ENCODE measurements around the gene AP1G2. TPM values are rescaled to one million over a fixed set of nuclear protein-coding genes. Genes with fewer than 3 reads are reported as not detected.

AP1G2 gene
- total and polyA plus RNA-seq, 8 donors, result 39.1 to 531 (median 189) TPM

DNA sequence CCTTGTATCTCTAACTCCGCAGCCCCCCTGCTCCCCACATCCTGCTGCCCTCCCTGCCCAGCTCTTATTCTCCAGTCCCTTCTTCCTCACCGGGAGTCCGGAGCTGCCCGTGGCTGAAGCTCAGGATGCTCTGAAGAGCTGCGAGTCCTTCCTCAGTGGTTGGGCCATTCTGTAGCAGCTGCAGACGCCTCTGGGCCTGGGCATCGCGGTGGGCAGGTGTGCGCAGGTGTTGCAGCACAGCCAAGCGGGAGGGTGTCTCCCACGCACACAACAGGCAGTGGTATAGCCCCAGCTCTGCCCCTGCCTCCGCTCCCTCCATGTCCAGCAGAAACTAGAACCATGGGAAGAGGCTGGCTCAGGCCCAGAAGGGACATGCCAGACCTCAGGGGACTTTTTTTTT lies 36.2 kb downstream of the AP1G2 start:
- TF ChIP-seq EP300 (IDR thresholded peaks at IDR 0.05), result no peak
- TF ChIP-seq, protein P1, sequence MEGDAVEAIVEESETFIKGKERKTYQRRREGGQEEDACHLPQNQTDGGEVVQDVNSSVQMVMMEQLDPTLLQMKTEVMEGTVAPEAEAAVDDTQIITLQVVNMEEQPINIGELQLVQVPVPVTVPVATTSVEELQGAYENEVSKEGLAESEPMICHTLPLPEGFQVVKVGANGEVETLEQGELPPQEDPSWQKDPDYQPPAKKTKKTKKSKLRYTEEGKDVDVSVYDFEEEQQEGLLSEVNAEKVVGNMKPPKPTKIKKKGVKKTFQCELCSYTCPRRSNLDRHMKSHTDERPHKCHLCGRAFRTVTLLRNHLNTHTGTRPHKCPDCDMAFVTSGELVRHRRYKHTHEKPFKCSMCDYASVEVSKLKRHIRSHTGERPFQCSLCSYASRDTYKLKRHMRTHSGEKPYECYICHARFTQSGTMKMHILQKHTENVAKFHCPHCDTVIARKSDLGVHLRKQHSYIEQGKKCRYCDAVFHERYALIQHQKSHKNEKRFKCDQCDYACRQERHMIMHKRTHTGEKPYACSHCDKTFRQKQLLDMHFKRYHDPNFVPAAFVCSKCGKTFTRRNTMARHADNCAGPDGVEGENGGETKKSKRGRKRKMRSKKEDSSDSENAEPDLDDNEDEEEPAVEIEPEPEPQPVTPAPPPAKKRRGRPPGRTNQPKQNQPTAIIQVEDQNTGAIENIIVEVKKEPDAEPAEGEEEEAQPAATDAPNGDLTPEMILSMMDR (IDR thresholded peaks at IDR 0.05), result no peak
- TF ChIP-seq POLR2AphosphoS5 (IDR thresholded peaks at IDR 0.05), result no peak
- H3K4me3 ChIP-seq, result no peak overlapping the region
- H3K4me1 ChIP-seq, result no peaks in the 10 kb centered on the region
- no peak for DNase-seq
- H3K27me3 ChIP-seq, result no peaks in the 10 kb centered on the region
- no peaks in the 10 kb centered on the region for H3K9me3 ChIP-seq
- H3K36me3 ChIP-seq, result peaks cover 0 to 17% (median 6%) of the 10 kb centered on the region in 4 donors
- intact Hi-C loops (cut with DNase I; ENCODE audit: low total_unique reads), result no loop called here
- 91 to 97% (median 94%) methylated on average over 12 of the region's 12 CpGs for WGBS, 5 donors
- H3K27ac ChIP-seq, result no peak overlapping the region

DNA sequence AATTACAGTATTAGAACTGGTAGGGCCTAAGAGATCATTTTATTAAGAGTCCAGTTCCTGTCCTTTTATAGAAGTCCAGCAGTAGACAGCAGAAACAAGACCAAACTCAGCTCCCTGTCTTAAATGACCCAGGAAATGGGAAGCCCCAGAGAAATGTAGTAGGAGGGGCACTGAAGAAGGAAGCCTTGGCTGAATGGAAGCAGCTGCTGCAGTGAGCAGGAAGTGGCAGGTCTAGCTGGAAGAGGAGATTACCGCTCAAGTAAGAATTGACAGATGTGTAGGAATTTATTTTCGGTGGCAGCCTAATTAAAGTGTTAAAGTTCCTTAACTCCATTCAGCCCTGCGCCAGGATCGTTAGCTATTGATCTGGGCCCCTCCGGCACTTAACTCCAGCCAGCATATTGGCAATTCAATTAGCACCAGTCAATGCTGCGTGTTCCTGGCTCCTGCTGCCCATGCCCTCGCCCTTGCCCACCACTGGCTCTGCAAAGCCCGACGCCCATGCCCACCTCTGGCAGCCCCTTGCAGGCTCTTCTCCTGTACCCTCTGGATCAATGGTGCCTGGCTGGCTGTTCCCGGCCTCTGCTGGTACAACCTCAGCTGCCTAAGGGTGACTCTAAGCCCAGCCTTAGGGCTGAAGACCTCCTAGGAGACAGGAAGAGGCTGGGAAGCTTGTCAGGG lies 37.1 kb downstream of the AP1G2 start:
- H3K4me3 ChIP-seq, result no peak overlapping the region
- no peaks in the 10 kb centered on the region for H3K4me1 ChIP-seq
- no peak for TF ChIP-seq EP300 (IDR thresholded peaks at IDR 0.05)
- TF ChIP-seq, protein P1 (IDR thresholded peaks at IDR 0.05), result no peak
- no peak for TF ChIP-seq POLR2A (IDR thresholded peaks at IDR 0.05)
- TF ChIP-seq POLR2AphosphoS5 (IDR thresholded peaks at IDR 0.05), result no peak
- intact Hi-C loops (cut with DNase I; ENCODE audit: low total_unique reads), result no loop called here
- H3K9me3 ChIP-seq, result no peaks in the 10 kb centered on the region
- H3K27me3 ChIP-seq, result no peaks in the 10 kb centered on the region
- WGBS, 5 donors, result 71 to 83% (median 80%) methylated on average over 9 to 10 of the region's 10 CpGs
- peak in 1 of 2 donors; percentile 49 for DNase-seq
- H3K27ac ChIP-seq, result no peak overlapping the region
- H3K36me3 ChIP-seq, result peaks cover 0 to 25% (median 9%) of the 10 kb centered on the region in 4 donors

DNA sequence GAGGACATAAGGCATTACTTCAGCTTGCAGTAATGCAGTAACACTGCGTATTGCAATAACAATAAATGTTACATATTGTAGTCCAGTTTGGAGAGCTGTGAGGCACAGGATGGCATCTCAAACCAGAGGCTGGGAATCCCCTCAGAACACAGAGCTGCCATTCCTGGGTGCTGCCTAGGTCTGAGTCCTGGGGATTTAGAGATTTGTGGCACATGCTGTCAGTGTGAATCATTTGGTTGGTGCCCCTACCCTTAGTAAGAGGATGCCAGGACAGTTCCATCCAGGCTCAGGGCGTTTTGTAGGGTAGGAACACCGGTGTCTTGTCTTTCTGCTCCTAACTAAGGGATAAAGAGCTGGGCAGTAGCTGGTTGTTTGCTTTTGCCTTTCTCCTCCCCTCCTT lies 38.6 kb downstream of the AP1G2 start:
- Histone ChIP-seq H3K9me3 (no peaks in the 10 kb centered on the region), H3K27me3 (no peaks in the 10 kb centered on the region), H3K4me1 (no peaks in the 10 kb centered on the region), H3K4me3 (no peak overlapping the region), H3K27ac (no peak overlapping the region), H3K36me3 (peaks cover 0 to 22% (median 5%) of the 10 kb centered on the region in 4 donors)
- no peak for DNase-seq
- intact Hi-C loops (cut with DNase I; ENCODE audit: low total_unique reads), result no loop called here
- TF ChIP-seq EP300 (IDR thresholded peaks at IDR 0.05) (no peak), POLR2A (IDR thresholded peaks at IDR 0.05) (no peak), POLR2AphosphoS5 (IDR thresholded peaks at IDR 0.05) (no peak)
- TF ChIP-seq, protein P1 (IDR thresholded peaks at IDR 0.05), result no peak
- WGBS, 5 donors, result 82 to 92% (median 89%) methylated on average over 3 of the region's 3 CpGs

DNA sequence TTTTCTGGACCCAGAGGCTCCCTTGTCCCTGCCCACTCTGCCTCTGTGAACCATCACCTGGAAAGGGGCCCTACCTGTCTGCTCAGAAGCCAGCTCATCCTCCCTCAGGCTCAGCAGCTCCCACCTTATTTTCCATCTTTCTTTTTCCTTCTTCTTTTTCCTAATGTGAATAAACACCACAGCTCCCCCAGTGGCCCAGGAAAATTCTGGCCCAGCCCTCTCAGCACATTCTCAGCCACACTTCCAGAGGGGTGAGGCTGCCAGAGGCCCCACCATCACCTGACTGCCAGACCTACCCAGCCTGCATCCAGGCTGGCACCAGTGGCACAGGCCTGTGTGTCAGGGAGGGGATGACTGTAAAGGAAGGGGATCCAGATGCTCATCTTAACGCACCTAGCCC lies 39.0 kb downstream of the AP1G2 start:
- Histone ChIP-seq H3K36me3 (peaks cover 0 to 21% (median 5%) of the 10 kb centered on the region in 4 donors), H3K9me3 (no peaks in the 10 kb centered on the region), H3K27me3 (no peaks in the 10 kb centered on the region), H3K4me1 (no peaks in the 10 kb centered on the region), H3K4me3 (no peak overlapping the region), H3K27ac (no peak overlapping the region)
- TF ChIP-seq EP300 (IDR thresholded peaks at IDR 0.05), result no peak
- TF ChIP-seq POLR2AphosphoS5 (IDR thresholded peaks at IDR 0.05), result no peak
- TF ChIP-seq POLR2A (IDR thresholded peaks at IDR 0.05), result no peak
- TF ChIP-seq, protein P1 (IDR thresholded peaks at IDR 0.05), result no peak
- no peak for DNase-seq
- 69 to 93% (median 76%) methylated on average over 1 of the region's 1 CpG for WGBS, 5 donors
- intact Hi-C loops (cut with DNase I; ENCODE audit: low total_unique reads), result no loop called here
